TTC549 (cell line): ENCODE data around the gene NEDD8.

Experiments
- FAIRE-seq: peaks from 2 replicates; lab custom pipeline; 2012; peaks lifted over from hg19 to GRCh38; lab: Jason Lieb, UNC

Gene NEDD8

DNA sequence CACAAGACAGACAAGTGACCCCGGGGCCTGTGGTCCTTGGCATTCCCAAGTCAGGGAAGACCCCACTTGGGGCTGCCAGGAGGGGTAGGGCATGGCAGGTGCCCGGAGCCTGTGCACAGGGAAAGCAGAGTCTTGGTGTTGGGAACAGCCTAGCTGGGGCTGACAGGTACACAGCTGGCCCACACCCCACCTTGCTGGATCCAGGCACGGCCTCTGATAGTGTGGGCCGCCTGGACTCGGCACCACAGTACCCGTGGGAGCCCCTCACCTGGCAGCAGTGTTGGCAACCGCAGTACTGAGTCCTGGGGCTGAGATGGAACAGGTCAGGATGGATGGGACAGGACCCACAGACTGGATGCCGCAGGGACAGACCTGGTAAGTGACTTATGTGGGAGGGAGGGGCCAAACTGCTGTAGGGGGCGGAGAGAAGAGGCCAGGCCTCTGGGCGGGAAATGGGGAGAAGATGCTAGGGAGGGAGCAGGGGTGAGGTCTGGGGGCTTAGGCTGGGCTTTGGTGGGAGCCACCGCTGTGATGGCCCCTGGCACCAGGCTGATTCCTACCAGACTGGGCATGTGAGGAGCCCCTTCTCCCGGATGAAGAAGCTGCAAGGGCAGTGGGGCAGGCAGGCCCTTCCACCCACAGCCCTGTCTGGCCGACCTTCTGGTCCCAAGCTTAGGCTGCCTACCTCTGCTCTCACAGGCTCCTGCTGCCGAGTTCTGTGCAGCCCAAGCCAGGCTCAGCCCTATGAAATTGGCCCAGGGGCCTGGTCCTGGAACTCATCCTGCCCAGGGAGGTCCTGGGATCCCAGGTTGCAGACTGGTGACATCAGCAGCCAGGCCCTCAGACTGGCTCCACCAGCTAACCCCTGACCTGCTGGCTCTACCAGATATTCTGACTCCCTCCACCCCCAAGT, 30.9 kb upstream of the NEDD8 start, which contains the start of gene TGM1:
TSS of gene TGM1 (minus strand) at position 357 of the 913 bp plus-strand sequence. CDS start 825 bp downstream, outside the sequence.
- FAIRE-seq, result no peak

DNA sequence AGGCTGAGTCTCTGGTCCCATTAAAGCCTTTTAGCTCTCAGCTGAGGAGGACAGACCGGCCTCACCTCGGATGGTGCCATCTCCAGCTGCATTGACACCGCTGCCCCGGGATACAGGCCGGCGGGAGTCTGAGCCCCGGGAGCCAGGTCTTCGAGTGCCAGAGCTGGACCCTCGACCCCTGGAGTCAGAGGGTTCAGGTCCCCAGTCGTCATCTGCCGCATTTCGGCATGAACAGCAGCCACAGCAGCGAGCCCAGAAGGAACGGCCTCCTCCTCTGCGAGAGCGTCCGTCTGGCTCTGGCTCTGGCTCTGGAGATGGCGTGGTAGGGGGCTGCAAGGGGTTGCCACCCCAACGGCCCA, 29.8 kb upstream of the NEDD8 start:
- FAIRE-seq, result no peak

DNA sequence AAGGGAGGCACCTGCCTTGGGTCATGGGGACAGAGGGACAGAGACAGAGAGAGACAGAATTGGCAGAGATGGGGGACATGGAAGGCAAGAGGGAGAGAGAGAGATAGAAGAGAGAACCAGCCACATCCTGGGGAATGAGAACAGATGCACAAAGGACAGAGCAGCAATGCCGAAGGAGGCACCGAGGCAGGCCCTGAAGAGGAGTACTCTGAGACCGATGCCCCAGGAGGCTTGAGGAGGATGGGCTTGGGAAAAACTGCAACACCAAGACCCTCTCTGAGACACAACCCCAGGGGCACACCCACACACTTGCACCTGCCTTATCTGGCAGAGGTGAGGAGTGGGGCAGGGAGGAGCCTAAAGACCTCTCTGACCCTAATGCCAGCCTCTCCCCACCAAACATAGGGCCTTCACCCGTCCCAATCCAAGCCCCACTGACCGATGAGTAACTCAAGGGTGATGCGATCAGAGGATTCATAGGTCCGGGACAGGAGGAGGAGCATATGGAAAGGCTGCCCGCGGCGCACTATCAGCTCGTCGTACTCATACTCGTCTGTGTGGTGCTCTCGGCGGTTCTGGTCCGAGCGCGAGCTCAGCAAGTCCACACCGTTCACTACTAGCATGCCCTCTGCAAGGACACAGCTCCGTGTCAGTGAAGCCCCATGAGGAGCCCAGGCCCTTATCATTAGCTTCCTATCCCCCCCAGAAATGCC, 29.2 kb upstream of the NEDD8 start:
- FAIRE-seq, result no peak

DNA sequence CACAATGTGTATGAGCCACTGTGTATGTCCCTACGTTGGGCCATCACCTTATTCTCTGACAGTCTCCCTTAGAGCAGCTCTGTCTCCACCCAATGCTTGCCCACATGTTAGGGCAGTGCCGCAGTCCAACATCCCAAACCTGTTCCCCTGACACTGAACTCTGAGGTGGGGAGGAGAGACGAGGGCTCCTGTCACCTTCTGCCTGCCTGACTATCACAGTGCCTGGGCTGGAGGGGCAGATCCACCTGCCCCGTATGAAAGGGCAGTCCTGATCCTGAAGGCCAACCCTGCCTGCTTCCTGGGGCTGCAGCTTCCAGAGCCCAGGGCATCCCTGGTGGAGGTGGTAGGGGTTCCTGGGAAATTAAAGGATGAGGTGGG, 28.6 kb upstream of the NEDD8 start:
- FAIRE-seq, result no peak

DNA sequence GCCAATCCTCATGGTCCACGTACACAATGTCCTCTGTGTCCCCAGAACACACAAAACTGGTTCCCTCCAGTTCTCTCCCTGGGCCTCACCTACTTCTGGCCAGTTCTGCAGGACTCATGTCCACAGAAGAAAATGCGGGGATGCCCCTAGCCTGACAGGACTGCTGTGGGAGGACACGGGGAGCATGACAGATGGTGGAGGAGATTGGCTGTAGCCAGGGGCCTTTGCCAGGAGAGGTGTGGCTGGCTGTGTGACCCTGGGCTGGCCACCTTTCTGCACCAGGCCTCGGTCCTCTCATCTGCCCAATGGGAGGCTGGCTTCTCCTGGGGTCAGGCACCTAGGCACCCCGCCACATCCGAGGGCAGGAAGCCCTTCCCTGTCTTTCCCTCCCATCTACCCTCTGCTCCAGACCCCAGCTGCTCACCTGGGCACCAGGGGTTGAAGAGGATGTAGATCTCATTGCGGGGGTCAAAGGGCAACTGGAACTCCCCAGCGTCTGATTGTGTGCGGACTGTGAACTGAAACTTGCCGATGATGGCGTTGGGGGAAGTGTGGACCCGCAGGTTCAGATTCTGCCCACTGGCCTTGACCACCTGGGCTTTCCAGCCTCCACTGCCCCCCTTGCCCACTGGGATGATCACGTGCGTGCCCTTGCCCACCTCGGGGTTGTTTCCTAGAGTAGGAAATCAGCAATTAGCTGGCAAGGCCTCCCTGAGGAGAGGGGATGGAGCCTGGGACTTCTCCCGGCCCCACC, 28.0 kb upstream of the NEDD8 start:
- FAIRE-seq, result no peak

DNA sequence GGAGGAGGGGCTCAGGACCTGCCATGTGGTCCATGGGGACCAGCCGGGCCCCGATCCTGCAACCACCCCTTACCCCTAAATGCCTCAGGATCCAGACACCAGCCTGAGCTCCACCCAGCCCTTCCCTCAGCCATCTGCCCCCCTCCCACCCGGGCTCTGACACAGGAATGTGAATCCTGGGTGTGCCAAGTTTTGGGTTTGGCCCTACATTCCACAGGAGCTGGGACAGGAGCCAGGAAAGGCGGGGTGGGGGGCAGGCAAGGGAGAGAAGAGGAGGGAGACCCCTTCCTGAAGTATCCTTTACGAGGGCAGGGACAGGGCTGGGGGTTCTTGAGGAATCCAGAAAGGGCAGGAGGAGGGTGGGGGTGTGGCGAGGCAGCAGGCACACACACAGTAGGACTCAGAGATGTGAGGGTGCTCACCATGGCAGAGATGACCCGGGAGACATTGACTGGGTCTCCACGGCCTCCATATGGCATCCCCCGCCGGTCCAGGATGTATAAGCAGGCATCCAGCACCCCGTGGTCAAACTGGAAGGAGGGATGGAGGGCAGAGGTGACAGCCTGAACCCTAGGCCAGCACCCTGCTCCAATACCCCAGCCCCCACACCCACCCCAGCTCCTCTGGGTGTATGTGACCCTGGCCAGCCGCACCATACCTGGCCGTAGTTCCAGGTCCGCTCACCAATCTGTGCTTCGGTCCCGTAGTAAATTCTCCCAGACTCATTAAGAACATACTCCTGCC, 27.3 kb upstream of the NEDD8 start:
- FAIRE-seq, result no peak

DNA sequence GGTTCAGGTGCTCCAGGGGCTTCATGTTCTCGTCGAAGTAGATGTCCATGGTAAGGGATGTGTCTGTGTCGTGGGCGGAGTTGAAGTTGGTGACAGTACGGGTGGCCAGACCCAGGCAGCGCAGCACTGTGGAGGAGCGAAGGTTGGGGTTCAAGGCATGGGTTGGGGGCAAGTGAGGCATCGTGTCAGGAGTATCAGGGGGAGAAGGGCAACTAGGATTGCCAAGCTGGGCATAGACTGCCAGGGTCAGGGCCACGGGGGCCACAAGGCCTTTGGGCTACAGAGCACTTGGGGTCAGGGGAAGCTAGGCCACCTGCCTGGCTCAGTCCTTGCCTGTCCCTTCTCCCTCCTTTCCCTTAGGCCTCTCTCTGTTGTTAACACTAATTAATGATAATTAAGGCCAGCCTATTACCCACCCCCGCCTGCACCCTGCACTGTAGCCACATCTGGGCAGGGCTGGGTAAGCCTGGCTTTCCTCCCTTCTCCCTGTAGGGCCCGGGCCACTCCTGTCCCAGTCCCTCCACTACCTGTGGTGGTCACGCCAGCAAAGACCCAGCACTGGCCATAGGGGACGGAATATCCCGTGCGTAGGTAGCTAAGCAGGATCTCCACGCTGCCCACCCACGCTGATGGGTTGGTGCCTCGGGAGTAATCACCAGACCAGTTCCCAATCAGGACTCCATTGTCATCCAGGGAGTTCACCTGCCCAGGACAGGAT, 26.5 kb upstream of the NEDD8 start:
- FAIRE-seq, result no peak

DNA sequence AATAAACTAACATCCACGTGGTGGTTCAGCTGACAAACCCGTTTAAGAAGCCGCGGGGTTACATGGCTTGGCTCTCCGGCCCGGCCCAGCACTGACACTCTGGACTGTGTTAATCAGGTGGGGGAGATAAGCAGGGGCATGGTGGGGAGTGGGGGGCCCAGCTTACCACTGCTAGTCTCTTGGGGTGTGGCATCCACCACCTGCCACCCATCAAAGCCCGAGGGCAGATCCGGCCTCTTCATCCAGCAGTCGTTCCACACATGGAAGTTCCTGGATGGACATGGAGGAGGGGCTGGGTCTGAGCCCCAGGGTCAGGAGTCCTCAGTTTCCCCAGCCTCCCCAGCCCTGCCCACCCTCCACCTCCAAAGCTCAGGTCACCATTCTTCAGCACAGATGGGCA, 26.0 kb upstream of the NEDD8 start:
- FAIRE-seq, result no peak

DNA sequence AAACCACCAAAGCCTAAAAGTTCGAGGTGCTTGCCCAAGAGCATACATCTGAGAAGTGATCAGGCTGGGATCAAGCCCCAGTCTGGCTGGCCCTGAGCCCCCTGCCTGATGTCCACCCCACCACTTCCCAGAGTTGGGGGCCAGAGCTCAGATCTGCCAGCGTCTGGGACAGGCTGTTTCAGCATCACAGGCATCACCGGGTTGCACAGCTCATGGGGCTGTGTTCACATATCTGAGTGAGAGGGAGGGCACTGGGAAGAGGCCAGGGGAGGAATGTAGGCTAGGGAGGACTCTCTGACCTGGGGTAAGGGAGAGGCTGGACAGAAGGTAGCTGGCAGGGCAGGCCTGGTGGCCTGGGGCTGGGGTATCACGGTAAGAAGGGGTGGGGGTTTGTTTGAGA, 24.8 kb upstream of the NEDD8 start:
- no peak for FAIRE-seq

DNA sequence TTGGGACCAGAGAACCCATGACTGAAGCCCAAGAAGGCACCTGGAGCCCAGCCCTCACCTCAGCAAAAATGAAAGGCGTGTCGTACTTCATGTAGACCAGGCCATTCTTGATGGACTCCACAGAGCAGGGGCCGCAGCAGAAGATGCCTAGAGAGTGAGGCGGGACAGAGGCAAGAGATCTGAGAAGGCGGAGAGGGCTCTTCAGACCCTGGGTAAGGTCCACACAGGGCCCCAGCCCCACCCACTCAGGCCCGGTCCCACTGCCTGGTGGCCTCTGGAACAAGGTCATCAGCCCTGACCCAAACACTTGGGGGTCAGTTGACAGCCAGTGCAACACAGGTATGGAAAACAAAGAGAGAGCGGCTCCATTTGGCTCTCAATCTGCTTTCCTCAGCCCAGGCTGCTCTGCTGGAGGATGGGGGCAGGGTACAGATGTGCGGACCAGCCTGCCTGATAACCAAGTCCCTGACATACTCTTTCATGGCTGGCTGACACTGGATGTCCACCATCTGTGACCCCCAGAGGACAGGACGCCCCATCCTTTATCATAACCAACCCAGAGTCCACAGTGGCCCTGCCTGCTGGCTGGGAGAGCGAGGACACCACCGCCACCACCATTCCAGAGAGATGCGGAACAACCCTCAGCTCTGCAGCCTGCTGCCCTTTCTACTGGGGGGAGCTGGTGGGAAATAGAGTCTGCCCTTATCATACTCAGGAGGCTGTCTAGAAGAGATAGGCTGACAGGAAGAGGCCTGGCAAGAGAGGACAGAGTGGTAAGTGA, 24.0 kb upstream of the NEDD8 start:
- FAIRE-seq, result no peak

DNA sequence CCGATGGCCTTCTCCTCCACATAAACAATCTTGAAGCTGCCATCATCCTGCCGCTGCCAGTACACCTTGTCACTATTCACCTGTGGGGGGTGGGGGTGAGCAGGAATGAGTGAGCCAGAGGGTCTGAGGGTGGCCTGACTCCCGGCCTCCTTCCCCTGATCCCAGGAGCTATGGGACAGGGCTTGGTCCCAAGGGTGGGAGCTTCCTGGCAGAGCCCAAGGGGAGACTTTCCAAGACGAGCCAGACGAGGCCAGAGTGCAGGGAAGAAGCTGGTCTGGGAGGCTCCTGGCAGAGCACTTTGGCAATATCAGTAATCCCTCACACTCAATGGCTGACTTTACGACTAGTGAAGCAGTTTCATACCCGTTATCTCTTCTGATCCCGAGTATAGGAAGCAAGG, 23.3 kb upstream of the NEDD8 start:
- FAIRE-seq, result no peak

DNA sequence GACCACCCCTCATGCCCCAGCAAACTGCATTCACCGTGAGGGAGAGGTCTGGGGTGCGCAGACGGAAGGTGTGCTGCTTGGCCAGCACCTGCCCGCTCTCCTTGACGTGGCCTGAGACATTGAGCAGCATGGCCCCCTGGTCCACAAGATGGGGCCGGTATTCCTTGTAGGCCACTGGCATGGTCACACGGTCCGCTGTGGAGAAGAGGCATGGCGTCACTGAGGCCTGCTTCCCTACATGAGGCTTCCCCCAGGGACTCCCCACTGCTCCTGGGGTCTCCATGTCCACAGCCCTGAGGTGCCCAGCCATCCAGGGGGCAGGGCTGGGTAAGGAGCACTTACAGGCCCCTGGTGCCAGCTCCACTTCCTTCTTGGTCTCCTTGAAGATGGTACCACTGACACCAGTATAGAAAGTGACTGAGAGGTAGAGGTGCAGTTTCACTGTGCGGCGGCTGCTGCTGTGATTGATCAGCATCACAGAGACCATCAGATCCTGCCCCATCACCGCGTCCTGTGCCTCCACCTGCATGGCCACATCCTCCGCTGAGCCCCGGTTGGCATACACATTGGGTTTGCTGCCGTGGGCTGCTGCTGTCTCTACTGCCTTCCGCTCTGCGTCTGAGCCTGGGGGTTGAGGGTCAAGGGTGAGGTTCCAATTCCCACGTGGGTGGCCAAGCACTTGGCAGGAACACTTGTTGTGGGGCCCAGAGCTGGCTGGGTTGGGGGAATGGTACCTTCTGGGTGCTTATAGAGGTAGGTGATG, 22.6 kb upstream of the NEDD8 start:
- FAIRE-seq, result no peak

DNA sequence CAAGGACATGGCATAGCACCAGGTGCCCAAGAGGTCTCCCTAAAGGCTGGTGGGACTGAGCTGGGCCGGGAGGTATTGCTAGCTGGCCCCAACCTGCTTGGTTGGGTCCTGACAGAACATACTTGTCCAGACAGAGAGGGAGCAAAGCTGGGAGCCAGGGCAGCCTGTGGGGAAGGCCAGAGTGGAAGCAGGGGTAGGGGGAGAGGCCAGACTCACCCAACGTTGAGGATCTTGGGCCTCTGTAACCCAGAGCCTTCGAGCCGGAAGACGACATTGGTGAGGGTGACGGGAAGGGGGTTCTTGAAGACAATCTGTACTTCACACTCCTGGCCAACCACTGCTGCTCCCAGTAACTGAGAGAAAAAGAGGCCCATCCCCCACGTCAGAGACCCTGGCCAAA, 21.8 kb upstream of the NEDD8 start:
- no peak for FAIRE-seq

DNA sequence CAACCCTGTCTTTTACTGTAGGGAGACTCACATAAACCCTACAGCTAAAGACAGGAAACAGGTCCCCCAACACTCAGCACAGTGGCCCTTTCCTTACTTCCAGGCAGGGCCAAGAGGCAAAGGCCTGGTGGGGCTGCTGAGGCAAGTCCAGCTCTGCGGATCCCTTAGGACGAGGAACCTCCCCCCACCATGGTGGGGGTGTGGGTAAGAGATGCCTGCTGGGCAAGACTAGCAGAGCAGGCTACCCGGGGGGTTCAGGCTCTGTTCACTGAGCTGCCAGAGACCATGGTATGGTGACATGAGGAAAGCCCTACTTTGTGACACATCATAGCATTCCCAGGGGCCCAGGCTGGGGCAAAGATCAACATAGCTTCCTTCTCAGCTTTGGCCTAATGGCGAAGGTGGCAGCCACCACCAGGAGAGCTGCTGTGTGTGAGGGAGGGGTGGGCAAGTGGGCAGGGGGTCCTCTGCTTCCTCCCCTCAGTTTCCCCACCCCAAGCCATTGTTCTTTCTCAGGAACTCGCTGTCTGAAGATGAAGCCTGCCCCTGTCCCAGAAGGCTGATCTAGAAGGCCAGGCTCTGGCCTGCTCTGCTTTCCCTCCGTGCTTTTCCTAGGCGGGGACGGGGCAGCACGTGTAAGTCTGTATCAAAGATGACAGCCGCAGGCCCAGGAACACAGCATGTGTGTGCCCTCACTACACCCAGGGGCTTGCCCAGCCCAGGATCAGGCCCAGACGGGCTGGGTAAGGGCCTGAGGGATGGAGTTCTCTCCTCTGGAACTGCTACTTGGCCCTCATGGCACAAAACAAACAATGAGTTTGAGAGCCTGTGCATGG, 20.3 kb upstream of the NEDD8 start:
- FAIRE-seq, result no peak

DNA sequence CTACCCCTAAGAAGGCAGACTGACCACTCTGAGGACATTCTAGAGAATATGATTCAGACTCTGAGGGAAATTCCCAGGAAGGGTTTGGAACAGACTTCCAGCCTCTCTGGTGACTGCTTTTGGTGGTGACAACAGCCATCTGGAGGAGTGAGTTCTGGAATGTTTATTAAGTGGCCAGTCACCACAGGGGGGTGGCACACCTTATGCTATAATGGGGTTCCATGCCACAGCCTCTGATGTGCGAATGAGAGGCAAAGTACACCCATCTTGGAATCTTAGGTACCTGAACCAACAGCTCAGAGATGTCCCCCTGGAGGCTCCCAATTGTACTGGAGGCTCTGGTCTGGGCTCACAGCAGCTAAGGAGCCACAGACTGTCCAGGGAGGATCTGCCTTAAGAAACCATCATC, 19.7 kb upstream of the NEDD8 start:
- FAIRE-seq, result no peak

DNA sequence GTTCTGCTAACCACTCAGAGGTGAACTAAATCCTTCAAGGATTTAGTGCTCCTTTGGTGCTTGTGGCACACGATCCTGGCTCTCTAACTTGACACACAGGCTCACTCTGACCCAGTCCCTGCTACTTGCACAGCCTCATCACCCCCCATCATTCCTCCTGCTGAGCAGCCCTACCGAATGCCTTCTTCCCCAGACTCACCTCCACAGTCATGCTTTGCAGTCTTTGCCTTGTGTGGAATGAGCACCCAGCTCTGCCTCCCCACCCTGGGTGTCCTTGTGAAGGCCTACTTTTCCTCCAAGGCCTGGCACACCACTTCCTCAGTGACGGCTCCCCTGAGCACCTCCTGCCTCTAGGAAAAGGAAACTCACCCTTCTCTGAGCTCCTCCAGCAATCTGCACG, 18.2 kb upstream of the NEDD8 start:
- no peak for FAIRE-seq

DNA sequence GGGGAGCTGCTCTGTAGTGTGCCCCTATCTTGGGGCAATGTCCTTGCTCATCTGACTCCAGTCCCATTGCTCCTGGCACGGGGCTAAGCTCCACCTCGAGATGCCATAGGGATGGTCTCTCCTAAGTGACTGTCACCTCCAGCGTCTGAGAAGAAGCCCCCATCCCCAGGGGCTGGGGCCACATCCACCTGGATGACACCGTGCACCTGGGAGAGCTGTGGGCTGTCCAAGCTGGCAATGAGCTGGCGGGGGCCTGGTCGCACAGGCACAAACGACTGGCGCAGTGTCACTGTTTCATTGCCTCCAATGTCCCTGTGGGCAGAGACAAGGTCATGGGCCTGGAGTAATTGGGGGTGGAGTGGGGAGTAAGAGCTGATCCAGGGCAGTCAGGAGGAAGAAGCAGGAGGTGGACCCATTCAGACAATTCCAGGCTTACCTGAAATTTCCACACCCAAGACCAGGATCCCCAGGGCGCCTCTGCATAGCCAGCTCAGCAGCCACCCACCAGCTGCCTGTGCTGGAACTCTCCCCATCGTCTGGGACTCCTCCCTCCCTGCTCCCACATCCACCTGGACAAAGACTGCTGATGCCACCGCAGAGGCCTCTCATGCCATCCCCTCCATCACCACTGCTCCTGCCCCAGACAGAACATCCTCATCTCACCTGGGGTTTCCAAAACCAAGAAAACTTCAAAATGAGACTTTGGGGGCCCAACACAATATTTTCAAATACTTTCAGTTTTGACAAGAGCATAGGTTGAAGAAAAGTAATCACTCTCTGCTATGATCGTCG, 17.3 kb upstream of the NEDD8 start:
- no peak for FAIRE-seq

DNA sequence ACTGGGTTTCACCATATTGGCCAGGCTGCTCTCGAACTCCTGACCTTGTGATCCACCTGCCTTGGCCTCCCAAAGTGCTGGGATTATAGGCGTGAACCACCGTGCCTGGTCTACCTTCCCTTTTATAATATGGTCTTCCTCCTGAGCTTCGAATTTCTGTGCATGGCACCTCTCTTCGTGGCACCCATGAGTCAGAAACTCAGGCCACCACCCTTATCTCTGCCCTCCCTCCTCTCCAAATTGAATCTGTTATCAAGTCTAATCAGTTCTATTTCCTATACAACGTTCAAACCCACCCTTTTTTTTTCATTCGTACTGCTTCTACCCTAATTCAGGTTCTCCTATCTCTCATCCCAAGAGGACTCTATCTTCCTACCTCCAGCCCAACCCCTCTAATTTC, 15.3 kb upstream of the NEDD8 start:
- no peak for FAIRE-seq
